ENCODE measurements around the gene ATIC.

Gene ATIC

GRCh38 chr2:215394102-215394805 is 82.4 kb downstream of the ATIC start:
- no peak overlapping the region for H3K9ac ChIP-seq (ENCODE audit: low read length in 5 of 5)
- H3K36me3 ChIP-seq (ENCODE audit: control insufficient read depth in 5 of 5, insufficient read depth in 5 of 5, low read length in 5 of 5), result peaks cover 0 to 52% (median 41%) of the 10 kb centered on the region in 5 donors
- no peaks in the 10 kb centered on the region for H3K27me3 ChIP-seq (ENCODE audit: control insufficient read depth in 5 of 5, insufficient read depth in 4 of 5, low read length in 5 of 5)
- no peak overlapping the region for H3K27ac ChIP-seq (ENCODE audit: low read depth, low read length)
- no peaks in the 10 kb centered on the region for H3K9me3 ChIP-seq (ENCODE audit: control insufficient read depth in 5 of 5, low read length in 5 of 5)
- no peak overlapping the region for H3K4me3 ChIP-seq (ENCODE audit: low read depth in 1 of 5, low read length in 5 of 5)
- H3K4me1 ChIP-seq (ENCODE audit: control insufficient read depth in 5 of 5, insufficient read depth in 5 of 5, low read length in 5 of 5), result no peaks in the 10 kb centered on the region

DNA sequence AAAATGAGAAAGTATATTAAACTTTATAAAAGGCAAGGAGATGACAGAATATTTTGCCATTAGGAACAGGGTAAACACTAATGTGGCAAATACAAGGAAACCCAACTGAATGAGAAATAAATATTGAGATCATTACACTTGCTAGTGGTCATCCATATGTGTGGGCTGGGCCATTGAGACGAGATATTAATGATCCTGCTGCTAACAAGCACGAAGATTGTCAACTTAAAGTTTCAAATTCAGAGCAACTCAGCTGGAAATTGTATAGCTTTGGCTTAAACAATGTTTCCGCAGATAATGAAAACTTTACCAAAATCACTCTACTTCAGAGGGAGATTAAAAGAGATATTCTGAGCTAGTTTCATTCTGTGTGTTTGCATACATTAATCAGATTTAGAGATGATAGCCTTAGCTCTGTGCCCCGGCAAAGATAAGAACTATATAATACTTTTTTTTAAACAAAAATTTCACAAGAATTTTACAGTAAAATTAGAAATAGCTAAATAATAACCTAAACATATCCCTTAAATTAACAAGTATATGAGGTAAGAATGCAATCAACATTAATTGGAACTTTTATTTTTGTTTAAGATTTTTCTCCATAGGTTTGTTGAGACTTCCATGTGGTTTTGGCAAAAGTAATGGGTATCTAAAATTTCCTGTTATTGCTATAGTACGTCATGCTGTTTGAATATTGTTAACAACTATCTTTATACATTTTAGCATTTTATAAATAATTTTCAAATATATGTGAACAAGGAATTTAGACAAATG is 84.0 kb downstream of the ATIC start:
- Histone ChIP-seq H3K27me3 (ENCODE audit: control insufficient read depth in 5 of 5, insufficient read depth in 4 of 5, low read length in 5 of 5) (no peaks in the 10 kb centered on the region), H3K9me3 (ENCODE audit: control insufficient read depth in 5 of 5, low read length in 5 of 5) (no peaks in the 10 kb centered on the region), H3K27ac (ENCODE audit: low read depth, low read length) (no peak overlapping the region), H3K4me1 (ENCODE audit: control insufficient read depth in 5 of 5, insufficient read depth in 5 of 5, low read length in 5 of 5) (no peaks in the 10 kb centered on the region), H3K4me3 (ENCODE audit: low read depth in 1 of 5, low read length in 5 of 5) (no peak overlapping the region), H3K36me3 (ENCODE audit: control insufficient read depth in 5 of 5, insufficient read depth in 5 of 5, low read length in 5 of 5) (peaks cover 0 to 46% (median 37%) of the 10 kb centered on the region in 5 donors), H3K9ac (ENCODE audit: low read length in 5 of 5) (no peak overlapping the region)

DNA sequence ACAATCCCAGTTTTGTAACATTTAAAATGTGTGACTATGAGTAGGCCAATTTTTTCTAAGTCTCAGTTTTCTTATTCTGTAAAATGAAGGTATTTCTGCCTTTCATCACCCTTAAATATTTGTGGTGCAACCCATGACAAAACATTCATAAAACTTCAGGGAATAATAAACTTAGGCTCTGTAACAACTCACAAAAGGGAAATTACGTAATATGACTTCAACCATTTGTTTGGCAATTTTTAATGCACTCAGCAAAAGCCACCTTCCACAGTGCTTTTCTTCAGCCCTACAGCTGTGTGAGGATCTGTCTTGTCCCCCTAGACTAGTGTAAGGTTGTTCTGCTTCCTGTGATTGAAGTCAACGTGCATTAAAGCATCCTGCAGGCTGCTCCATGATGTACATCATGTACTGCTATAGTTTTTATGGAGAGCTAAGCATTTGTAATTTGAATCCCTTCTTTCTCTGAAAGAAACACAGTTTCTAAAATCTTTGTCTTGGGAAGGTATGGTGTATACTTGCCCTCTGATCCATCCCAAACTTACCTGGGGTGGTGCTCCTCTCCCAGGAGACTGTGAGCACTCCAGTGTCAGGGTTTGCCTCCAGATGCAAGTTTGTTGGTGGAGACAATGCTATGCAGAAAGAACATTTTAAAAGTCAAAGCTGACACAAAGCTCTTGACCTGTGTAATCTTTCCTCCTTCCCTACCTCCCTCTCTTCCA is 84.9 kb downstream of the ATIC start:
- Histone ChIP-seq H3K36me3 (ENCODE audit: control insufficient read depth in 5 of 5, insufficient read depth in 5 of 5, low read length in 5 of 5) (peaks cover 0 to 41% (median 33%) of the 10 kb centered on the region in 5 donors), H3K27ac (ENCODE audit: low read depth, low read length) (no peak overlapping the region), H3K4me1 (ENCODE audit: control insufficient read depth in 5 of 5, insufficient read depth in 5 of 5, low read length in 5 of 5) (no peaks in the 10 kb centered on the region), H3K4me3 (ENCODE audit: low read depth in 1 of 5, low read length in 5 of 5) (no peak overlapping the region), H3K9ac (ENCODE audit: low read length in 5 of 5) (no peak overlapping the region), H3K9me3 (ENCODE audit: control insufficient read depth in 5 of 5, low read length in 5 of 5) (no peaks in the 10 kb centered on the region), H3K27me3 (ENCODE audit: control insufficient read depth in 5 of 5, insufficient read depth in 4 of 5, low read length in 5 of 5) (no peaks in the 10 kb centered on the region)

DNA sequence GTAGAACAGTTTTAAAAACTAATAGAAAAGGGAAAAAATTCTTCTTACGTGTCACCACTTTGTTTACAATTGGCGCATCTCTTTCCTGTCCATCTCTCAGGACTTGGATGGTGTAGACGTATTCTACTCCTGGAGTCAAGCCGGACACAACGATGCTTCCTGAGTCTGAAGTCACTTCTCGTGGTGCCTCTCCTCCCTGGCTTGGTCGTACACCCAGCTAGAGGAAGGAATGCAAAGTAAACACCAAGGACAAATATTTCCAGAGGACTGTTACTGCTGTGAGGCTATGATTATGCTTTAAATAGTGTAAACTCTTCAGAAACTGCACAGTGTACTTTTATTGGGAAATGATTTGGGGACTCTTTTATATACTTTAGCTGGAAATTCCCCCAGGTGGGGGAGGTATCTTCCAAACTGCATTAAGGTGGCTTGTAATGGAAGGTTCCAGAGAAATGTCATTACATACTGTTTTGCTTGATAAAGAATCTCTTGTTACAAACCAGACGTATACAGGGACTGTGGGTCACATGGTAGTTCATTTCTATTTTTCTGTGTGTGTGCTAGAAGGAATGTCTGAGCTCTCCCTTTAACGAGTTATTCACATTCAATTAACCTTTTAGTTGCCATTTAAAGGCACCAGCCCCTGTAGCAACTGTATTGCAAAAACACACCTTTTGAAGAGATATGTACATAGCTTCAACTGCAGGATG is 85.9 kb downstream of the ATIC start:
- Histone ChIP-seq H3K9ac (ENCODE audit: low read length in 5 of 5) (no peak overlapping the region), H3K4me3 (ENCODE audit: low read depth in 1 of 5, low read length in 5 of 5) (no peak overlapping the region), H3K36me3 (ENCODE audit: control insufficient read depth in 5 of 5, insufficient read depth in 5 of 5, low read length in 5 of 5) (peaks cover 0 to 33% (median 27%) of the 10 kb centered on the region in 5 donors), H3K9me3 (ENCODE audit: control insufficient read depth in 5 of 5, low read length in 5 of 5) (no peaks in the 10 kb centered on the region), H3K27ac (ENCODE audit: low read depth, low read length) (no peak overlapping the region), H3K4me1 (ENCODE audit: control insufficient read depth in 5 of 5, insufficient read depth in 5 of 5, low read length in 5 of 5) (no peaks in the 10 kb centered on the region), H3K27me3 (ENCODE audit: control insufficient read depth in 5 of 5, insufficient read depth in 4 of 5, low read length in 5 of 5) (no peaks in the 10 kb centered on the region)

DNA sequence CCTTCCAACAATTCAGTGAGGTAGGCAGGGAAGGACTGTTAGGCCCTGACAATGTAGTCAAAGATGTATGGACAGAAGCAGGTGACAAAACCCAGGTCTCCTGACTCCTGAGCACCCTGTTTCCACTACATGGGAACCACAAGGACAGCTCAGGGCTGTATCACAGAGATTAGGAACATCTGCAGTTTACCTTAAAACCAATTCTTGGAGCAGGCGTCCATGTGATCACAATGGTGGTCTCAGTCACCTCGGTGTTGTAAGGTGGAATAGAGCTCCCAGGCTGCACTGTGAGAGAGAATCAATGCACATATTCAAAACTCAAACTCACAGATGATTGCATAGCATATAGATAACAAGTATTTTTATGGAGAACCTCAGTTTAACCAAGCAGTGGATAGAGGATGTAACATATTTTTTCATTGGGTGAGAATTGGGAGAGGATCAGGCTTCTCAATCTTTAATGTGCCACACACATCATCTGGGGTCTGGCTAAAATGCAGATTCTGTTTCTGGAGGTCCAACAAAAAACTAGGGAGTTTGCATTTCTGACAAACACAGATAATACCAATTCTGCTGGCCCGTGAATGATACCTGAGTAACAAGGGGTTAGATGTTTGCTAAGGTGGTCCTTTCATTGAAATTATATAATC is 87.3 kb downstream of the ATIC start:
- Histone ChIP-seq H3K36me3 (ENCODE audit: control insufficient read depth in 5 of 5, insufficient read depth in 5 of 5, low read length in 5 of 5) (peaks cover 0 to 27% (median 20%) of the 10 kb centered on the region in 5 donors), H3K4me1 (ENCODE audit: control insufficient read depth in 5 of 5, insufficient read depth in 5 of 5, low read length in 5 of 5) (no peaks in the 10 kb centered on the region), H3K27ac (ENCODE audit: low read depth, low read length) (no peak overlapping the region), H3K4me3 (ENCODE audit: low read depth in 1 of 5, low read length in 5 of 5) (no peak overlapping the region), H3K27me3 (ENCODE audit: control insufficient read depth in 5 of 5, insufficient read depth in 4 of 5, low read length in 5 of 5) (no peaks in the 10 kb centered on the region), H3K9ac (ENCODE audit: low read length in 5 of 5) (no peak overlapping the region), H3K9me3 (ENCODE audit: control insufficient read depth in 5 of 5, low read length in 5 of 5) (no peaks in the 10 kb centered on the region)
